ENCODE results near the gene RRP12.
"Not testable (repeated sequence)": the region's sequence is repeated elsewhere in the genome, so short reads cannot be mapped to it uniquely, and the experiment has no call there.

RRP12 gene

DNA sequence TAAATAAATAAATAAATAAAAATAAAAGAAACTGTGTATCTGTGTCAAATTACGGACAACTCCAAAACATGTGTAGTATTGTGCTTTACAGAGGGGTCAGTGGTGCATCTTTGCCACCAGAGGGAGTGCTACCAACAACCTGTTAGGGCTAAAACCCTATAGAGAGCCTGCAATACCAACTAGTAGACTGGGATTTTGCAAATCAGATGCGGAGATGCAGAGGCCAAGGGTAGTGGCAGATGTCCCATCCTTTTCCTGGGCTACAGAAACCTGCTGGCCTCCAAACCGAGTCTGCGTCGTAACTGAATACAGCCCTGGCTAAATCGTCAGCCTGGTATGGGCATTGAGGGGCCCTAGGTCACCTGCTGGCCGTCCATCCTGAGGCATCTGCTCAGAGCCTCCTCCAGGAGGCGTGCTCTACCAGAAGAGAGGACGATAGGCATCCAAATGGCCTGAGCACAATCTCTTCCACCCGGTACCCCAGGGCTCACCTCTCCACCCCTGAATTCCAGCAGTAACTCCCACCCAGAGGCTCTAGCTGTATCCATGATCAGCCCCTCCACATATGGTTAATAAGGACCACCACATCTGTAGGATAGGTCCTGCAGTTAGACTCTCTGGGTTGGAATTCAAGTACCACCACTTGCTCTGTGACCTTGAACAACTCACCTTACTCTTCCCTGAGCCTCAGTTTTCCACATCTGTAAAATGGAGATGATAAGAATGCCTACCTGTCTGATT, 6.2 kb upstream of the RRP12 start:
- peak; percentile 84 for DNase-seq

DNA sequence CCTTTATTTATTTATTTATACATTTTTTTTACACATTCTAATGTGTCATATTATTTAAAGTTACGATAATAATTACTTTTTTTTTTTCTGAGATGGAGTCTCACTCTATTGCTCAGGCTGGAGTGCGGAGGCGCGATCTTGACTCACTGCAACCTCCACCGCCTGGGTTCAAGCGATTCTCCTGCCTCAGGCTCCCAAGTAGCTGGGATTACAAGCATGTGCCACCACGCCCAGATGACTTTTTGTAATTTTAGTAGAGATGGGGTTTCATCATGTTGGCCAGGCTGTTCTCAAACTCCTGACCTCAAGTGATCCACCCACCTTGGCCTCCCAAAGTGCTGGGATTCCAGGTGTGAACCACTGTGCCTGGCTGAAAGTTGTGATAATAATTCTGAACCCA, 5.3 kb upstream of the RRP12 start:
- DNase-seq: not testable (repeated sequence)

DNA sequence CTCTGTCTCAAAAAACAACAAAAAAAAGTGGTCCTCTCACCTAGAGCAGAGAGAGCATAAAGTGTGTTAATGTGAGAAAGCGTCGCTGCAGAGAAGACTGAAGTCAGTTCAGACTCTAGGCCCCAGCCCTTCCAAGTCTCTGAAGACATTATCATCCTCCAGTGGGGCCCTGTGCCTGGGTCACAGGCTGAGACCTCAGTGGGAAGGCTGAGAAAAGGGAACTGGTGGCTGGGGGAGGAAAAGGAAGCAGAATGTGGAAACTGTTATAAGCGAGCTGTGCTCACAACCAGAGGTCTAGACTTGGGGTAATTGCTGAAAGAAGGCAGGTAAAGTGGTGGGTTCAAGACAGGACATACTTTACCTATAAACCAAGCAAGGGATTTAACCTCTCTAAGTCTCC, 4.9 kb upstream of the RRP12 start:
- DNase-seq: no peak

DNA sequence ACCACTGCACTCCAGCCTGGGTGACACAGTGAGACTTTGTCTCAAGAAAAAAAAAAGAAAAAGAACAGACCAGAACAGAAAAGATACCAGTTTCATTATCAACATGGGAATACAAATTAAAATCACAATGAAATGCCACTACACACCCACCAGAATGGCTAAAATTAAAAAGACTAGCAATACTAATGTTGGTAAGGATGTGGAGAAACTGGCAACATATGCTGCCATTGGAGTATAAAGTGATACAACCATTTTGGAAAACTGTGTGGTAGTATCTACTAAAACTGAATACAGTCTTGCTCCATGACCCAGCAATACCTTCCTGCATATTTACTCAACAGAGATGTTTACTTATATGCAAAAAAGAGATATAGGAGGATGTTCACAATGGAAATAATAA, 2.9 kb upstream of the RRP12 start:
- DNase-seq: no peak

DNA sequence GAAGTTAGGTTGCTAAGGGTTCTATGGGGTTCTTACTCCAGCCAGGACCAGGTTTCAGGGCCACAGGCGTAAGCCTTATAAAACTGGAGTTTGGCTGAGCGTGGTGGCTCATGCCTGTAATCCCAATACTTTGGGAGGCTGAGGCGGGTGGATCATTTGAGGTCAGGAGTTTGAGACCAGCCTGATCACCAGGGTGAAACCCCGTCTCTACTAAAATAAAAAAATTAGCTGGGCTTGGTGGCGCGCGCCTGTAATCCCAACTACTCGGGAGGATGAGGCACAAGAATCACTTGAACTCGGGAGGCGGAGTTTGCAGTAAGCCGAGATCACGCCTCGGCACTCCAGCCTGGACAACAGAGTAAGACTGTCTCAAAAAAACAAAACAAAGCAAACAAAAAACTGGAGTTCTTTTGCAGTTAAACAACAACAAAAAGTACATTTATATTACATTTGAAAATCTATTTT, 347 bp upstream of the RRP12 start:
- no peak for DNase-seq

DNA sequence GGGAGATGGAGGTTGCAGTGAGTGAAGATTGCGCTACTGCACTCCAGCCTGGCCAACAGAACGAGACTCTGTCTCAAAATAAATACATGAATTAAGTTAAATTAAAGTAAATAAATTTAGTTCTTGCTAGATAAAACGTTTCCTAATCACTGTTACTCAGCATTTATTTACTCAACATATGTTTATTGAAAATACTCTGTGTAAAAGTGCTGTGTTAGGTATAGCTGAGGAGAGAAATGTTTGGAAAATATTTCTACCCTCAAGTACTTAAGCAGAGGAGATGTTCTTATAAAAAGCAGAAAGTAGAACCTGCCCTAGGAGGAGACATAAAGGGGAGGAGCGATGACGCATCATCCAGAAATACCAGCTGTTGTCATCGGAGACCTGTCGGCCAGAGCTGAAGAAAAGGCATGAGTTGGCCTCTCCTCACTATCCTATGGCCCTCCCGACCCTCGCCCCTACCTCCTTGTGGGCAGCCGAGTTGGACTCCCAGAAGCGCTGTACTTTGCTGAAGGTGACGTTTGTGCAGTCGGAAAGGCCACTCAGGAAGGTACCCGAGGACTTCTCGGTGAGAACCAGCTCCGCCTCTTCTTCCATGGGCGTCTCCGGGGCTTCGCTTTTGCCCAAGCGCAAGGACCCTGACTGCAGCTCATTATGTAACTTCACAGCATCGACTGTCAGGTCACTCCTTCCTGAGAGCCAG, 1.1 kb downstream of the RRP12 start:
- no peak for DNase-seq

DNA sequence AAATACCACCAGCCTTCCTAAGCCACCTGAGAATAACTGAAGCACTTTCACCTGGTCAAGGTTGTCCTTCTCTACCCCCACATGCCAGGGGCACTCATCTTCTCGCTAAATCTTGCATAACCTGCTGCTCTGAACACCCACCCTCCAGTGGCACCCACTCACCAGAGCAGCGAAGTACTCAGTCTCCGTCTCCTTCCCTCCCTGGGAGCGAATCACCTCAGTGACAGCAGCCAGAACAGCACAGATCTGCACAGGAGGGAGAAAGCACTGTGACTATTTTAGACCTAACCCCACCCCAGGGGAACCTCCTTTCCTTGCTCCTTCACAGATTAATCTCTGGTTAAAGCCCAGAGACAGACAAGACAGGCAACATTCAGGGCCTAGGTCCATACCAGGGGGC, 5.1 kb downstream of the RRP12 start:
- DNase-seq: no peak

DNA sequence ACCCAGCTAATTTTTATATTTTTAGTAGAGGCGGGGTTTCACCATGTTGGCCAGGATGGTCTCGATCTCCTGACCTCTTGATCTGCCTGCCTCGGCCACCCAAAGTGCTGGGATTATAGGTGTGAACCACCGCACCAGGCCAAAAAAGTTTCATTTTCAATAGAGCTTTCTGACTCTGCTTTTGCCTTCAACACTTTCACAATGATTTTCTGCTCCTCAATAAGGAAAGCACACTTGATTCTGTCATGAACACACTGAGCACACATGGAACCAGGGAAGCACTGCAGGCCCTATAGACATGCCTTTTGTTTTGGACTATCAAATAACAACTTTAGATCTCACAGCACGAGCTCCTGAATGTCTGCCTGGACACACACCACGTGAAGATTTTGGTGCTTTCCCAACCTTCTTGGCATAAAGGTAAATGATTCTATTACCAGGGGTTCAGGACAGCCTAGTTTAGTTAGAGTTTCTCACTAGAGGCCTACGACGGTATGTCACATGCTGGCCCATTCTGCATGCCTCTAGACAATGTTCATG, 8.0 kb downstream of the RRP12 start:
- no peak for DNase-seq

DNA sequence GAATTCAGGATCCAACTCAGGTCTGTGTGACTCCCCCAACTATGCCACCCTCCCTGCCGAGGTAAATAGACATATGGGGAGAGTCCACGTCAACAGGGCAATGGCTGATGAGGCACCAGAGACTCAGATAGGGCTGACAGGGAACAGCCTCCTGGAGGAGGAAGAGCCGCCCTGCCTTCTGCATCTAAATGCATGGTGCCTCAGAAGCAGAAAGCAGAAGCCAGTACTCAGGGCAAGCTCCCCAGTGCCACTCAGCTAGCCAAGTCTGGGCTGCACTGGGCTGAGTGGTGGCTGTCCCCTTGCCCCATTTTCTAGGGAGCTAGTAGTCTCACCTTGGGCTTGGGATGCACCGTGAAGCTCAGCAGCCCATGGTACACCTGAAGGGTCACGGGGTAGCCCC, 11.0 kb downstream of the RRP12 start:
- DNase-seq: no peak

DNA sequence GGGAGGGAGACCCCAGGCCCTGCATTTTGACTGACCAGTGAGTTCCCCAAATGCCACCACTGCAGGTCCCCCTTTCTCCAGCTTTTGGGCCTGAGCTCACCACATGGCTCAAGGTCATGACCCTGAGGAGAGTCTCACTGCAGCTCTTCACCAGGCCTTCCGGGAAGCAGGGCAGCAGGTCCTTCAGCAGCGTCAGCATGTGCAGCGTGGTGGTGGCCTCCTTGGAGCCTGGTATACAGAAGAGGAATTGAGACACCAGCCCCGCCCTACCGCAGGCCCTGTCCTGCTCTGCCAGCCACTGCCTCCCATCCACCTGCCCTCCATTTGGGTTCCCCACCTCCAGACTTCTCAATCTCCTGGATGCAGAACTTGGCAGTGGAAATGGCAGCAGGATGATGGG, 13.0 kb downstream of the RRP12 start:
- DNase-seq: no peak

DNA sequence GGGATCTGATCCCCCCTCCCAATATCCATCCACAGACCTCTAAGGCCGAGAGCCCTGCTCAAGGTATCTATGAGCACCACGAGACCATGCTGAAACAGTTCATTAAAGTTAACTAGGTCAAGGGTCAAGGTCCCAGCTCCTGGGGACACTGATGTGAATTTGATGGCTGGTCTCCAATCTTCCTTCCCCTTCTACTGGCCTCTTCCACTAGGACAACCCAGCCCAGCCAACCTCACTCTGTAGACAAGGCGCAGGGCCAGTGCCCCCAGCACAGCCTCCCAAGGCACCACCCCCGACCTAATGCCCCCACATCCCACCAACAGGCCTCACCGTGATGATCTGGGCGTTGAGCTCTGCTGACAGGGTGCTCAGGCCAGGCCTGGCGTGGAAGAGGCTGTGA, 15.6 kb downstream of the RRP12 start:
- no peak for DNase-seq

DNA sequence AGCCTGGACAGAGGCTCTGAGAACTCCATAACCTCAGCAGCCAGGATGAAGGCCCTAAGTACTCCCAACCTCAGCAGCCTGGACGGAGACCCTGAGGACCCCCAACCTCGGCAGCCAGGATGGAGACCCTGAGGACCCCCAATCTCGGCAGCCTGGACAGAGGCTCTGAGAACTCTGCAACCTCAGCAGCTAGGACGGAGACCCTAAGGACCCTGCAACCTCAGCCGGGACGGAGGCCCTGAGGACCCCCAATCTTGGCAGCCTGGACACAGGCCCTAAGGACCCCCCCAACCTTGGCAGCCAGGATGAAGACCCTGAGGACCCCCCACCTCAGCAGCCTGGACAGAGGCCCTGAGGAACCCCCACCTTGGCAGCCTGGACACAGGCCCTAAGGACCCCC, 16.5 kb downstream of the RRP12 start:
- no peak for DNase-seq

DNA sequence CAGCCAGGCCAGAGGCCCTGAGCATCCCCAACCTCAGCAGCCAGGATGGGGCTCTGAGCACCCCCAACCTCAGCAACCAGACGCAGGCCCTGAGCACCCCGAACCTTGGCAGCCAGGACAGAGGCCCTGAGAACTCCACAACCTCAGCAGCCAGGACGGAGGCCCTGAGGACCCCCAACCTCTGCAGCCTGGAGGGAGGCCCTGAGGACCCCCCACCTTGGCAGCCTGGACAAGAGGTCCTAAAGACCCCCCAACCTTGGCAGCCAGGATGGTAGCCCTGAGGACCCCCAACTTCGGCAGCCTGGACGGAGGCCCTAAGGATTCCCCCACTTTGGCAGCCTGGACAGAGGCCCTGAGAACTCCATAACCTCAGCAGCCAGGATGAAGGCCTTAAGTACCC, 17.0 kb downstream of the RRP12 start:
- no peak for DNase-seq

DNA sequence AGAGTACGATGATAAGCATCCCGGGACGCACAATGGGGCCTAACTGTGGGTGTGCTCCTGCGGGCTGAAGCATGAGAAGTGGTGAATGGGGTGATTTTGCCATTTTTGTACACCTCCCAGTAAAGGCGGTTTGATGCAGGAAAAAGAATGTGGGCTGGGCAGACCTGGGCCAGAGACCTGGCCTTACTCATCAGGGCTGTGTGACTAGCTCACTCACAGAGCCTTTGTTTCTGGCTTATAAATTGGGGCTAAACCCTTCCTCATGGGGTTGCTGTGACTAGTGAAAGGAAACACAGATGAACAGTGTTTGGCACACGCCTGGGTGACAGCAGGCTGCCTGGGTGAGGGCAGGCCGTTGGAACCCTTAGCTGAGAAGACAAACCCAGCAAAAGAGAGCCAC, 18.0 kb downstream of the RRP12 start:
- DNase-seq: no peak

DNA sequence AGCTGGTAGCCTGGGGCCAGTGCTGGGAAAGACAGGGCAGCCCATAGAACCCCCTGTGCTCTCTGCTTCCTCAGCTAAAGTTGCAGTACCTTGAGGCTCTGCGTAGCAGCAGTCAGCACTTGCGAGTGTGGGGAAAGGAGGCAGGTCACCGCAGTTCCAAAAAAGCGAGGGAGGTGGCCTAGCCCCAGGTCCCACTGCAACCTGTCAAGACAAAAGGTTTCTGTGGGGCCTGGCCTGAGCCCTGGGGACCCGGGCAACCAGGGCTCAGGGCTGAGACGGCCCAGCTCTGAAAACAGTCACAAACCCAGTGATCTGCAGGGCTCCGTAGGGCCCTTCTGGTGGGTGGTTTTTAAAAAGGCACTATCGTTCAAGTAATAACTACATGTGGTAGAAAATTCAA, 19.5 kb downstream of the RRP12 start:
- DNase-seq: no peak

DNA sequence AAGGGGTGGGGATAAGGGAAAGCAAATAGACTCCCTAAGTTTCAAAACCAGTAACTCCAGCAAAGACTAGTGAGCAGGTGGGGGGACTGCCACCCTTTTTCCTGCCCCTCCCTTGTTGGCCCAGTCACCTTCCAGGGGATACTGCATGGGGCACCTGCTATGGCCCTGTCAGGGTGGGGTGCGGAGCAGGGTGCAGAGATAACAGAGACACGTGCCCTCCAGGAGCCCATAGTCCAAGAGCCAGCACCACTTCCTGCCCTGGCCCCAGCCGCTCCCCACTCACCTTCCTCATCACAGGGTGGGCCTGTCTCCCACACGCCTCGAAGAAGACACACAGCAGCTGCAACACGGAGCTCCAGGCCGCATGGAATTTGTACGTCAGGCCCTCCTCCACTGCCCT, 20.6 kb downstream of the RRP12 start:
- no peak for DNase-seq

DNA sequence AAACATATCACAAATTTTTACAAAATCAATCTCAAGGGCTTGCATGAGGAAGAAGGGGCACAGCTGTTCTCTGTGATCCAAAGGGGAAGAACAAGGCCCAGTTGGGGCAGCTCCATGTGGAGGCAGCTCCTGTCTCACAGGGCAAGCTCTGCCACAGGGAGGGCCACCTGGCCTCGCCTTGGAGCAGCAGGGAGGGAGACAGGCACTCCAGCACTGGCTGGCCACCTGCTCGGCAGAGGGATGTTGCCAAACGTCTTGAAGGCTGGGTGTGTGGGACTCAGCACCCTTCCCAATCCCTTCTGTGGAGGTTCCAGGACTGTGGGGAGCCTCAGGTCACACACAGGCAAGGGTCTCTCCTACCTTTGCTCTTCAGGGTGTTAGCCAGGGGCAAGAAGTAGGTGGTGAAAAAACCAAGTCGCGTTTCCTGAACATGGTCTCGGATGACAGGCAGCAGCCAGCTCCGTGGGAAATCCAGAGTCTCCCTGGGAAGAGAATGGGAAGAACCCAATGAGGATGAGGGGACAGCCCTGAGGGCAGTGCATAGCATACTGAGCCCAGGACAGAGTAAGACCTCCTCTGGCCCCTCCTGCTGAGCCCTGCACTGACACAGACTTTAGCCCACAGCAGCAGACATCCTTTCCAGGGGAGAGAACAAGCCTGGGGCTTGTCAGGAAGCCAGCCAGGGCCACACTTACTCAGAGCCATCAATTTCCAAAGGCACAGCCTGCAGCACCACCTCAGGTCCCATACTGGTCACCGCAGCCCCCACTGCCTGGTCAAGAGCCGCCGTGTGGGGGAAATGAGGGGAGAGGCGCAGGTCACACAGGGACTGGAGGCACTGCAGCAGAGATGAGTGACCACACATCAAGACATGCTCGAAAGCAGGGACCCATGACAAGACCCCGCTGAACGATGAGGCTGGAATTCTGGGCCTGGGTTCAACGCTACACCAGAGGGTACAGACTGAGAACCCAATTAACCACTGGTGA, 21.9 kb downstream of the RRP12 start:
- DNase-seq: no peak

DNA sequence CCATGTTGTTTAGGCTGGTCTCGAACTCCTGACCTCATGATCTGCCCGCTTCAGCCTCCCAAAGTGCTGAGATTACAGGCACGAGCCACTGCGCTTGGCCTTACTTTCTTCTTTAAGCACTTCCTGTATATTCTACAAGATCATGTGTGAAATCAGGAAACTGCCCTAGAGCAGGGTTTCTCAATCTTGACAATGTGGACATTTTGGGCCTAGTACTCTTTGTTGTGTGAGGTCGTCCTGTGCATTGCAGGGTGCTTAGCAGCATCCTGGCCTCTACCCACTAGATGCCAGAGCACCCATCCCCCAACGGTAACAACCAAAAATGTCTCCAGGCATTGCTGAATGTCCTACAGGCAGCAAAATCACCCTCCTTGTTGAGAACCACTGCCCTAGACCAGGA, 24.7 kb downstream of the RRP12 start:
- no peak for DNase-seq

DNA sequence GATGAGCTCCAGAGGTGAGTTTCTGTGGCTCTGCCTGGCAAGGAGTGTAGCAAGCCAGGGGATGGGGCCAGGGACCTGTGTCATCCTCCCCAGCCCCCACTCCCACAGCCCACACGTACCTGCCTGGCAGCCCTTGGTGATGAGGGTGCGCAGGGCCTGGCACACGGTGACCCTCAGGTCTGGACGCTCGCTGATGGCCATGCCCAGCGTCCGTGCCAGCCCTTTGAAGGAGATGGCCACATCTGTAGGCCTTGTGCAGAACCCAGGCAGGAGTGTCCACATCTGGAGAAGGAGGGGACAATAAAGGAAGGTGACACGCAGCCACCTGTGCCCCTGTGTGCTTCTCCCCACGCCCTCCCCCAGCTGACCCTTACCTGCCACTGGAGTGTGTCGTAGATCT, 27.7 kb downstream of the RRP12 start:
- no peak for DNase-seq

DNA sequence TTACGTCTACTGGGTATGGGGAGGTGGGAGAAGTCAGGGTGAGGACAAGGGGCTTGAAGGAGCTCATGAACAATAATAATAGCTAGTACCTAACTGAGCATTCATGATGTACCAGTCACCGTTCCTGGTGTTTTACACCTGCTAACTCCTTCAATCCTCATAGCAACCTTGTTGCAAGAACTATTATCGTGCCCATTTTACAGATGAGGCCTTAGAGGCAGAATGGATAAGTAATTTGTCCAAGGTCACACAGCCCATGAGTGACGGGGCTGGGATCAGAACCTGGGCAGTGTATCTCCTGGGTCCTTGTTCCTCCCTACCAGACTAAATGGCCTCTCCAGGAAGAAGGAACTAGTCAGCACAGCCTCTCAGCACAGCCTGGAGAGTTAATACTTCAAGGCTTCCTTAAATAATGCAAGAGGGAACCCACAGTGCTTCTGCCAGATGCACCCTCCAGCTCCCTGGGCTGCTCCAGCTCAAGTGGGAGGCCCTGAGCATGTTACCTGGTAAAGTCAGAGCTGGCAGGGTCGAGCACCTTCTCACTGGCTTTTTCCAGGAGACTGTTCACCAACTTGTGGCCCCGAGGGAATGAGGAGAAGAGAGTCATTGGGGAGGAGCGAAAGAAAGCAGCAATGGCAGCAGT, 28.8 kb downstream of the RRP12 start:
- no peak for DNase-seq

DNA sequence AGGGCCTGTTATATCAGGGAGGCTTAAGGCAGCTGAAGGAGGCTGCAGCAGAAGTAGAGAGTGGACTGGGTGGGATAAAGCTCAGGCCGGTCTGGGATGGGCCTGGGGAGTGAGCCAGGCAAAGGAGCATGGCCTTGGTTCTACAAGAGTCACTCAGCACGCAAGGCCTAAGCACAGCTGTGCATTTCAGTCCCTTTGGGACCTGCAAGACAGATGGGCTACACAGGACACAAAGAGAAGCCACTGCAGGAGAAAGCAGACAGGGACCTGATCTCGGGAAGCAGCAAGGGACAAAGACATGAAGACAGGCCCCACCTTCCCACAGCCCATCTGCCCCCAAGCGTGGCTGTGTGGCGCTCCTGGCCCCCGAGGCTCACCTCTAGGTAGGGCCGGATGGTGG, 29.4 kb downstream of the RRP12 start:
- no peak for DNase-seq

DNA sequence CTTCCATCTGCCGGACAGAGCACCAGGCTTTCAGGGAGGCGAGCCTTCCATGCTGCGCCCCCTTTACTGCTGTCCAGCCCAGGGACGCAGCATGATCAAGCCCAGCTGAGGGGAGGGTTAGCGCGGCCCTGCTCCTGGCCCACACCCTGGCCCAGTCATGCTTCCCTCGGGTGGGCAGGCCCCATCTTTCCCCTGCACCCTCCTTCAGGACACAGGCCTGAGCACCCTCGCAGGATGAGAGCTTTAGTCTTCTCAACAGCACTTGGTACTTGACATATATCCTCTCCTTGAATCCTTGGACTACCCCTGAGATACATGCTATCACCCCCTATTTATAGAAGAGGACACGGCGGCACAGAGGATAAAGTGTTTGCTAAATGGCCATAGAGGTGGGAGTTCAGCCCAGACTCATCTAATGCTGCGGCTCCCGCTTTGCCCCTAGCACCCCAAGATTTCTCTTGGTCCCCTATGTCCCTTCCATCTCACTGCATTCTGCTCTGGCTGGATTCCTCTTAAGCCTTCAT, 34.0 kb downstream of the RRP12 start:
- no peak for DNase-seq

DNA sequence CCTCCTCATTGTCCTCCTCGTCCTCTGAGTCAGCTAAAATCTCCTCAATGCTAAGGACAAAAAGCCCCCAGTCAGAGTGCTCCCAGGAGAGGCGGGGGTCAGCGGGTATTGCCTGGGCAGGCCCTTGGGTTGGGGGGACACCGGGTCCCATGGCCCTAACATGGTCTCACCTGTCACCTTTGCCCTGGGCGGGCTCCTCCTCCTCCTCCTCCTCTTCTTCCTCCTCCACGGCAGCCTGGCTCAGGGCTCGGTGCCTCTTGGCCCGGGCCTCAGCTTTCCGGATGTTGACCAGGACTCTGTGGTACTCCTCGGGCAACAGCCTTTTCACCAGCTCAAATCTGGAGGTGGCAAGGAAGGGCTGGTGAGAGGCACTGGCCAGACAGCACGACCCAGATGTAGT, 34.6 kb downstream of the RRP12 start:
- no peak for DNase-seq
